Measurements from ENCODE around the gene FAHD1. TPM values are rescaled to one million over a fixed set of nuclear protein-coding genes. Genes with fewer than 3 reads are reported as not detected.
A peak's percentile ranks its signal among the peaks of the same experiment; 100 is the strongest.

Gene FAHD1
- total and polyA plus RNA-seq, 7 experiments from 2014 or later, result 7.8 to 28.6 (median 10.0) TPM

DNA sequence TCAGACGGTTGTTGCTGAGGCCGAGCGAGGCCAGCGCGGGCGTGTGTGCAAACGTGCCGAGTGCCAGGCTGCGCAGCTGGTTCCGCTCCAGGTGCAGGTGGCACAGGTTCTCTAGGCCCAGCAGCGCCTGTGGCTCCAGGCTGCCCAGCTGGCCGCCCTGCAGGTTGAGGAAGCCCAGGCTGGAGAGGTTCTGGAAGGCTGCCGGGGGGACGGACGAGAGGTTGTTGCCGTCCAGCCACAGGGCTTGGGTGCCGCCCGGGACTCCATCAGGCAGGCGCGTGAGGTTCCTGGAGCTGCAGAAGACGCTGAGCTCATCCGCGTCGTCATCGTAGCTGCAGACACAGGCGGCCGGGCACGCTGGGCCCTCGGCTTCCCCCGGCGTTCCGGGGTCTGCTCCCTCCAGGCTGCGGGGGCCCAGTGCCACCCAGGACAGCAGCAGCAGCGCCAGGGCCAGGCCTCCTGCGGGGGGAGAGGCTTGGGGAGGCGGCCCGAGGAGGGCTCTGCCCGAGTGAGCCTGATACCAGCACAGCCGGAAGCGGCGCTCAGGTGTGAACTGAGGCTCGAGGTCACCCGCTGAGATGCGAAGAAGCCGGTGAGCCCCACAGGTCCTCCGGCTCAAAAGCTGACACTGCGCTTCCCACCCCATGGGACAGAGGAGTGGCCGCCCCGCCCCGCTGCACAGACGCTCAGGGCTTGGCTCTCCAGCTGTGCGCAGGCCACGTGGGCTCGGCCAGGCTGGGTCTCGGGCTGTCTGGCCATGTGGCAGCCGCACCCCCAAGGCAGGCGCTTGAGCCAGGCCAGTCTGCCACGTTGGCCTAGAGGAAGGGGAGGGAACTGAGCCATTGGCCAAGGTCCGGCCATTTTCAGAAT is 34.8 kb upstream of the FAHD1 start:
- no peak overlapping the region for H3K27ac Mint-ChIP-seq
- peaks cover 0 to 2% (median 1%) of the 10 kb centered on the region in 11 donors for H3K9me3 Mint-ChIP-seq
- intact Hi-C loops (cut with micrococcal nuclease), result no loop called here

DNA sequence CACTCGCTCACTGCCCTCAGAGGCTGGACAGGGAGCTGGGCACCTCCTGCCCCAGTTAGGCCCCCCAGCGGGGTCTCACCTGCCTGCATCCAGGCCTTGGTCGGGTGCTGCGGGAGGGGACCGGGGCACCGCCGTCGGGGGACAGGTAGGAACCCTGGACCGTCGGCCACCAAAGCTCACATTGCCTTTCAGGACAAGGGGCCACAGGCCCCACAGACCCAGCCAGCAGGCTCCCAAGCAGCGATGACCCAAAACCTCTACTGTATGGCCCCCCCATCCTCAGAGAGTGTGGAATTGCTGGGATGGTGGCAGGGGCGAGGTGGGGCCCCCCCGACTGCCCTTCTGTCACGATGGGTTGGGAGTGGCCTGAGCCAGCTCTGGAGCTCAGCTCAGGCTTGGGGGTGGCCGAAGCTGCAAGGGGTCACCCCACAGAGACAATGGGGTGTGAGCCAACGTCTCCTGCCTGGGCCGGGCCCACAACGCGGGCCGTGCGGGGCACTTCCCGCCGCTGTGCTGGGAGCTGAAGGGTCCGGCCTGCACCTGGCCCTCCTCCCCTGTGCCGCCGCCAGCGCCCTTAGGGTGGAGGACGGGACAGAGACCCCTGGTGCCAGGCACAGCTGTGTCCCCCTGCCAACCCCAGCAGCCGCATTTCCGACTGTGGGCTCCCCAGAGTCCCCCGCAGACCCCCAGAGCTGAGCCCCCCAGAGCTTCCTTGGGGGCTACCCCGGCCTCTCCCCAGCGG is 34.0 kb upstream of the FAHD1 start:
- intact Hi-C loops (cut with micrococcal nuclease), result no loop called here

More for the DNA sequence above, 34.8 kb upstream of the FAHD1 start:
- Histone ChIP-seq H3K9me3 (ENCODE audit: control insufficient read depth in 2 of 3, low read length in 3 of 3) (no peaks in the 10 kb centered on the region), H3K4me1 (ENCODE audit: control insufficient read depth in 2 of 2, insufficient read depth in 2 of 2, low read length in 2 of 2) (no peaks in the 10 kb centered on the region), H3K4me3 (ENCODE audit: low read length) (no peak overlapping the region), H3K36me3 (ENCODE audit: control insufficient read depth in 2 of 3, insufficient read depth in 3 of 3, low read length in 3 of 3) (peaks cover 0 to 52% (median 4%) of the 10 kb centered on the region in 3 experiments), H3K27ac (ENCODE audit: low read depth, low read length) (no peak overlapping the region), H3K27me3 (ENCODE audit: control insufficient read depth in 2 of 2, insufficient read depth in 2 of 2, low read length in 2 of 2) (no peaks in the 10 kb centered on the region)
- H3K4me3 Mint-ChIP-seq, result no peak overlapping the region
- ATAC-seq (no peak), DNase-seq (peak in 1 of 9 donors; percentile 5)
- peaks cover 0 to 5% (median 2%) of the 10 kb centered on the region in 5 donors for H3K36me3 Mint-ChIP-seq
- ChIA-PET CTCF (no interaction called here), POLR2A (no interaction called here)
- peaks cover 0 to 5% (median 0%) of the 10 kb centered on the region in 7 donors for H3K4me1 Mint-ChIP-seq
- H3K27me3 Mint-ChIP-seq, result no peaks in the 10 kb centered on the region

DNA sequence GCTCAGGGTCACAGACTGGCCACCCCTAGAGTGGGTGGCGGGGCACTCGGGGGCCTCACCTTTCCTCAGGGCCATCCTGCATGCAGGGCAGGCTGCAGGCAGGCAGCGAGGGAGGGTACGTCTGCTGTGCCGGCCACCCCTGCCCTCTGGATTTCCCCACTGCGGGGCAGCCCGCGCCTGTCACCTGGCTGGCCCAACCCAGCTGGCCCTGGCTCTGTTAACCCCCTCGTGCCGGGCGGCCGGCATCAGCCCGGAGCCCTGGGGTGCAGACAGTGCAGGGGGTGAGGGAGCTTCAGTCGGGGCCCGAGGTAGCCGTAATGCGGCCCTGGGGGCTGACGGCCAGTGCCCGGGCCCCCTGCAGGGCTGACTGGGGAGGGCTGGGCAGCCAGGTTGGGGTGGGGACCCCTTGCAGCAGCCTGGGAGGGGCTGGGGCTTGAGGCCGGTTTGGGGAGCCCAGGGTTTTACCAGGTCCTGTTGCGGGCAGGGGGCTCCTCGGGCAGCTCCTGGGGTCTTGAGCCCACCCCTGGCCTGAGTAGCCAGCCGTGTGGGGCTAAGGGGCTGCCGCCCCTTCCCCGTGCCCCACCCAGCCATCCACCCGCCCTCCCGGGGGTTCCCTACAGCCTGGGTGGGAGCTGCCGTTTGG is 33.3 kb upstream of the FAHD1 start, which contains the start of gene IGFALS:
Gene IGFALS, minus strand, starts transcription at position 128 of the 643 bp plus-strand sequence. Its CDS starts 53 bp downstream, at position 75.
- intact Hi-C loops (cut with micrococcal nuclease), result no loop called here
- Histone ChIP-seq H3K27me3 (ENCODE audit: control insufficient read depth in 2 of 2, insufficient read depth in 2 of 2, low read length in 2 of 2) (no peaks in the 10 kb centered on the region), H3K9me3 (ENCODE audit: control insufficient read depth in 2 of 3, low read length in 3 of 3) (peaks cover 0 to 6% (median 0%) of the 10 kb centered on the region in 3 experiments), H3K4me3 (ENCODE audit: low read length) (no peak within 1 kb of the TSS), H3K4me1 (ENCODE audit: control insufficient read depth in 2 of 2, insufficient read depth in 2 of 2, low read length in 2 of 2) (no peaks in the 10 kb centered on the region), H3K36me3 (ENCODE audit: control insufficient read depth in 2 of 3, insufficient read depth in 3 of 3, low read length in 3 of 3) (peaks cover 0 to 36% (median 0%) of the 10 kb centered on the region in 3 experiments), H3K27ac (ENCODE audit: low read depth, low read length) (no peak within 1 kb of the TSS)
- ATAC-seq (peak; percentile 9), DNase-seq (peak in 1 of 9 donors; percentile 5)
- Mint-ChIP-seq H3K9me3 (peaks cover 0 to 9% (median 2%) of the 10 kb centered on the region in 11 donors), H3K27me3 (no peaks in the 10 kb centered on the region), H3K27ac (no peak within 1 kb of the TSS), H3K4me3 (no peak within 1 kb of the TSS), H3K4me1 (peaks cover 0 to 4% (median 0%) of the 10 kb centered on the region in 7 donors), H3K36me3 (peaks cover 0 to 5% (median 4%) of the 10 kb centered on the region in 5 donors)
- POLR2A ChIA-PET, result no interaction called here
- CTCF ChIA-PET, result no interaction called here

More for the DNA sequence above, 34.0 kb upstream of the FAHD1 start:
- peaks cover 0 to 5% (median 0%) of the 10 kb centered on the region in 7 donors for H3K4me1 Mint-ChIP-seq
- peaks cover 0 to 43% (median 4%) of the 10 kb centered on the region in 3 experiments for H3K36me3 ChIP-seq (ENCODE audit: control insufficient read depth in 2 of 3, insufficient read depth in 3 of 3, low read length in 3 of 3)
- peaks cover 0 to 6% (median 0%) of the 10 kb centered on the region in 3 experiments for H3K9me3 ChIP-seq (ENCODE audit: control insufficient read depth in 2 of 3, low read length in 3 of 3)
- ChIA-PET POLR2A (no interaction called here), CTCF (no interaction called here)
- peaks cover 0 to 9% (median 2%) of the 10 kb centered on the region in 11 donors for H3K9me3 Mint-ChIP-seq
- no peaks in the 10 kb centered on the region for H3K4me1 ChIP-seq (ENCODE audit: control insufficient read depth in 2 of 2, insufficient read depth in 2 of 2, low read length in 2 of 2)
- no peak overlapping the region for H3K4me3 ChIP-seq (ENCODE audit: low read length)
- no peak overlapping the region for H3K4me3 Mint-ChIP-seq
- ATAC-seq (no peak), DNase-seq (peak in 1 of 9 donors; percentile 4)
- H3K27ac ChIP-seq (ENCODE audit: low read depth, low read length), result no peak overlapping the region
- no peaks in the 10 kb centered on the region for H3K27me3 Mint-ChIP-seq
- no peaks in the 10 kb centered on the region for H3K27me3 ChIP-seq (ENCODE audit: control insufficient read depth in 2 of 2, insufficient read depth in 2 of 2, low read length in 2 of 2)
- no peak overlapping the region for H3K27ac Mint-ChIP-seq
- peaks cover 0 to 5% (median 4%) of the 10 kb centered on the region in 5 donors for H3K36me3 Mint-ChIP-seq

DNA sequence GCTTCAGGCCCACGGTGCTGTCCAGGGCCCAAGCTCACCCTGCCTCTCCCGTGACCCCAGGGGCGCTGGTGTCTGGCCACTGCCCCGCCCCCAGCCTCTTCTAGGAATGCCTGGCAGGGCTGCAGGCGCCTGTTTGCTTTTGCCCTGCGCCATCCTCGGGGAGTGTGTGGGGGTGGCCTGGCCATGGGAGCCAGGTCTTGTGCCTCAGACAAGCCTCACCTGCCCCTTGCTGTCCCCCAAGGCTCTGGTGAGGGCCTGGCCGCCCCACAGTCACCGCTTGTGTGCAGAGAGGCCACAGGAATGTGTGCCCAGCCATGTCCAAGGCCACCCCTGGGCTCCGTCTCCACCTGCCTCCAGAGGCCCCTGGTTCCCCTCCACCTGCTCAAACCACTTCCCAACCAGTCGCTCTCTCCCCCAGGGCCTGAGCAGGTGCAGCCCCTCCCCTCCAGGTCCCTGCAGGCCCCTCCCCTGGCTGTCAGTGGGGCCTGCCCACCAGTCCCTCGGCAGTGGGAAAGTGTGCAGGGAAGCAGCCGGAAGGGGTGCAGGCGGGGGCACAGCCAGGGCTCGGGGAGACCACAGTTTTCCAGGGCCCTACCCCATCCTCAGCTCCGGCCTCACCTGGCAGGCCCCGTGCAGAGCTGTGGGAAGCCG is 32.7 kb upstream of the FAHD1 start:
- CTCF ChIA-PET, result no interaction called here
- H3K4me3 ChIP-seq (ENCODE audit: low read length), result no peak overlapping the region
- H3K27ac Mint-ChIP-seq, result no peak overlapping the region
- H3K4me1 ChIP-seq (ENCODE audit: control insufficient read depth in 2 of 2, insufficient read depth in 2 of 2, low read length in 2 of 2), result no peaks in the 10 kb centered on the region
- H3K27me3 Mint-ChIP-seq, result no peaks in the 10 kb centered on the region
- intact Hi-C loops (cut with micrococcal nuclease), result no loop called here
- peaks cover 0 to 30% (median 0%) of the 10 kb centered on the region in 3 experiments for H3K36me3 ChIP-seq (ENCODE audit: control insufficient read depth in 2 of 3, insufficient read depth in 3 of 3, low read length in 3 of 3)
- no peak overlapping the region for H3K4me3 Mint-ChIP-seq
- H3K27me3 ChIP-seq (ENCODE audit: control insufficient read depth in 2 of 2, insufficient read depth in 2 of 2, low read length in 2 of 2), result no peaks in the 10 kb centered on the region
- H3K27ac ChIP-seq (ENCODE audit: low read depth, low read length), result no peak overlapping the region
- DNase-seq (peak in 1 of 9 donors; percentile 4), ATAC-seq (peak; percentile 17)
- H3K9me3 ChIP-seq (ENCODE audit: control insufficient read depth in 2 of 3, low read length in 3 of 3), result peaks cover 0 to 6% (median 0%) of the 10 kb centered on the region in 3 experiments
- peaks cover 0 to 7% (median 0%) of the 10 kb centered on the region in 5 donors for H3K36me3 Mint-ChIP-seq
- POLR2A ChIA-PET, result no interaction called here
- H3K4me1 Mint-ChIP-seq, result no peaks in the 10 kb centered on the region
- H3K9me3 Mint-ChIP-seq, result peaks cover 0 to 14% (median 3%) of the 10 kb centered on the region in 11 donors

DNA sequence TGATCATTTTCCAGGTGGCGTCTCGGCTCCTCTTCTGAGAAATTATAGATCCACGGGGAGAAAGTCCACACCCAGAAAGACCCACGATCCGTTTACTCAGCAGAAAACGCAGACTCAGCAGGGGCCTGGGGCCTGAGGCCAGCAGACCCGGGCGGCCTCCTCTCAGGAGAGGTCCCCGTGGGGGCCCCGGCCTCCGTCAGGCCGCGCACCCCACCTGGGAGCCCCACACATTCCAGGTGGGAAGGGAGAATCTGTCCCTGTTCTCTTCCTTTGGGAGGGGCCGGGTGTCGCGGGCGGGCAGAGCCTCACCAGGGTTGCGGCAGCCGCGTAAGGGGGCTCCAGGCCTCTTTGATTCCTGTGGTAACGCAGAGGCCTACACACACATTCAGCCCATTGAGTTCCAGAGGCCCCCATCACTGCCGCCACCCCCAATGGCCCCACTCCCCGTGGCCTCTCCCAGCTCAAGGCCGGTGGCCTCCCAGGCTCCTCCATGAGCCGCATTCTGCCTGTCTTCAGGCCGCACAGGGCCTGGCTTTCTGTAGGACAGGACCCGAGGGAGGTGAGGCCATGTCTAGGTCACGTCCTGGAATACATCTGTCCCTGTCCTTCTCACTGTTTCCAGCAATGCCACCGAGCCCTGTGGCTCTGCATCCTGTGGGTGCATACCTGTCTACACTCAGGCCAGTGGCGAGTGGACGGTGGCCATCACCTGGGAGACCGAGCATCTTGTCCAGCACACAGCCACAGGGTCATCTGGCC is 31.9 kb upstream of the FAHD1 start:
- Histone ChIP-seq H3K4me3 (ENCODE audit: low read length) (no peak overlapping the region), H3K27me3 (ENCODE audit: control insufficient read depth in 2 of 2, insufficient read depth in 2 of 2, low read length in 2 of 2) (no peaks in the 10 kb centered on the region), H3K9me3 (ENCODE audit: control insufficient read depth in 2 of 3, low read length in 3 of 3) (peaks cover 0 to 6% (median 0%) of the 10 kb centered on the region in 3 experiments), H3K36me3 (ENCODE audit: control insufficient read depth in 2 of 3, insufficient read depth in 3 of 3, low read length in 3 of 3) (peaks cover 0 to 23% (median 0%) of the 10 kb centered on the region in 3 experiments), H3K4me1 (ENCODE audit: control insufficient read depth in 2 of 2, insufficient read depth in 2 of 2, low read length in 2 of 2) (no peaks in the 10 kb centered on the region), H3K27ac (ENCODE audit: low read depth, low read length) (no peak overlapping the region)
- H3K27ac Mint-ChIP-seq, result no peak overlapping the region
- peaks cover 0 to 17% (median 6%) of the 10 kb centered on the region in 11 donors for H3K9me3 Mint-ChIP-seq
- no peaks in the 10 kb centered on the region for H3K27me3 Mint-ChIP-seq
- DNase-seq, result peak in 1 of 9 donors; percentile 4
- H3K4me3 Mint-ChIP-seq, result no peak overlapping the region
- intact Hi-C loops (cut with micrococcal nuclease), result no loop called here
- ChIA-PET POLR2A (no interaction called here), CTCF (no interaction called here)
- ATAC-seq, result no peak
- H3K36me3 Mint-ChIP-seq, result peaks cover 0 to 7% (median 0%) of the 10 kb centered on the region in 5 donors
- H3K4me1 Mint-ChIP-seq, result peaks cover 0 to 3% (median 0%) of the 10 kb centered on the region in 7 donors

All from naive thymus-derived CD4-positive, alpha-beta T cell (primary cell).